BLaER1 (cell line): Measurements from ENCODE around the gene GFOD2.
"Not testable (repeated sequence)": the region's sequence is repeated elsewhere in the genome, so short reads cannot be mapped to it uniquely, and the experiment has no call there.

Source experiments
- H3K27ac ChIP-seq: shearing (Covaris generic); formaldehyde crosslinking; 2 replicates; pipeline ENCODE4 v1.8.1; 2022
- H3K27me3 ChIP-seq: shearing (Covaris generic); formaldehyde crosslinking; 2 replicates; pipeline ENCODE4 v1.8.1; 2022
- H3K36me3 ChIP-seq: shearing (Covaris generic); formaldehyde crosslinking; 2 replicates; pipeline ENCODE4 v1.8.1; 2022
- H3K4me1 ChIP-seq: shearing (Covaris generic); formaldehyde crosslinking; 2 replicates; pipeline ENCODE4 v1.8.1; 2022
- H3K4me2 ChIP-seq: shearing (Covaris generic); formaldehyde crosslinking; 2 replicates; pipeline ENCODE4 v1.8.1; 2022
- H3K4me3 ChIP-seq: shearing (Covaris generic); formaldehyde crosslinking; 2 replicates; pipeline ENCODE4 v1.8.1; 2022
- H3K9ac ChIP-seq: shearing (Covaris generic); formaldehyde crosslinking; 2 replicates; pipeline ENCODE4 v1.8.1; 2022
- H3K9me3 ChIP-seq: shearing (Covaris generic); formaldehyde crosslinking; 2 replicates; pipeline ENCODE4 v1.8.1; 2022
- H4K20me1 ChIP-seq: shearing (Covaris generic); formaldehyde crosslinking; 2 replicates; pipeline ENCODE4 v1.8.1; 2022
- Cebpa-rat ChIP-seq: shearing (Covaris generic); IDR thresholded peaks from 2 replicates; pipeline ENCODE4 v1.8.1; 2022

GFOD2 gene

GRCh38 chr16:67758006-67758405 is 38.9 kb upstream of the GFOD2 start:
- H3K27ac ChIP-seq, result no peak overlapping the region
- peaks cover 77% of the 10 kb centered on the region for H4K20me1 ChIP-seq
- H3K4me1 ChIP-seq, result peaks cover 25% of the 10 kb centered on the region
- no peak overlapping the region for H3K9ac ChIP-seq
- H3K9me3 ChIP-seq, result no peaks in the 10 kb centered on the region
- TF ChIP-seq Cebpa-rat, result no peak
- no peak overlapping the region for H3K4me3 ChIP-seq
- no peaks in the 10 kb centered on the region for H3K27me3 ChIP-seq
- no peak overlapping the region for H3K4me2 ChIP-seq
- peaks cover 76% of the 10 kb centered on the region for H3K36me3 ChIP-seq

DNA sequence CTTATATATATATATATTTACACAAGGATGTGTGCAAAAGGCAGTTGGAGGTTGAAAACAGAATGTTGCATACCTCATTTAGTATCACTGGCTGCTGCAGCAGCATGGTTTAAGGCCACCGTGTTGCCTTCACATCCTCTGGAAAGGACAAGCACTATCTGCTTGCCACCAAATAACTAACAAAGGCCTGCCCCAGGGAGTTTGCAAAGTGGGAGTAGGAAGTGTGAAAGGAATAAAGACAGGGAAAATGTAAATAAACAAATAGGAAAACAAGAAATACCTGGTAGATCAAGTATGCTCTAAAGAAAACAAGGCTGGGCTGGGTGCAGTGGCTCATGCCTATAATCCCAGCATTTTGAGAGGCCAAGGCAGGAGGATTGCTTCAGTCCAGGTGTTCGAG is 33.5 kb upstream of the GFOD2 start:
- Histone ChIP-seq H3K4me1 (peaks cover 10% of the 10 kb centered on the region), H3K4me2 (no peak overlapping the region), H3K9ac (no peak overlapping the region), H3K36me3 (peaks cover 55% of the 10 kb centered on the region), H3K27me3 (no peaks in the 10 kb centered on the region), H4K20me1 (peaks cover 46% of the 10 kb centered on the region), H3K27ac (no peak overlapping the region), H3K4me3 (no peak overlapping the region), H3K9me3 (no peaks in the 10 kb centered on the region)
- no peak for TF ChIP-seq Cebpa-rat

GRCh38 chr16:67751331-67751730 is 32.2 kb upstream of the GFOD2 start:
- Histone ChIP-seq H3K36me3 (peaks cover 47% of the 10 kb centered on the region), H4K20me1 (peaks cover 37% of the 10 kb centered on the region)
- H3K9ac ChIP-seq, H3K9me3 ChIP-seq, H3K4me3 ChIP-seq, H3K27ac ChIP-seq, H3K27me3 ChIP-seq, H3K4me2 ChIP-seq, H3K4me1 ChIP-seq: not testable (repeated sequence)

DNA sequence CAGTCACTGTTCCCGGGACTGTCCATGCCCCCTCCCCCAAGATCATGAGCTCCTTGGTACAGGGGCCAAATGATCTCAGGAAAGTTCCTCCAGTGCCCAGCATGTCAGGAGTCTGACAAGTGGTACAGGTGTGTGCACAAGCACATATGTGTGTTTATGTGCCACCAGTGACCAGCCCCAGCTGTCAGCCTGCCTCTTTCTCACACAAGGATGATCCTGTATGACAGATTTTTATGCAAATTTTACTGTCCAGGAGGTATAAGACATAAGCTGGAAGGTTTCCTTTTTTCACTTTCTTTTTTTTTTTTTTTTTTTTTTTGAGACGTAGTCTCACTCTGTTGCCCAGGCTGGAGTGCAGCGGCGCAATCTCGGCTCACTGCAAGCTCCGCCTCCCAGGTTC is 31.4 kb upstream of the GFOD2 start:
- H3K4me2 ChIP-seq, result no peak overlapping the region
- H3K9ac ChIP-seq, result no peak overlapping the region
- no peaks in the 10 kb centered on the region for H3K27me3 ChIP-seq
- H3K4me3 ChIP-seq, result no peak overlapping the region
- no peak for TF ChIP-seq Cebpa-rat
- H3K4me1 ChIP-seq, result no peaks in the 10 kb centered on the region
- H3K27ac ChIP-seq, result no peak overlapping the region
- no peaks in the 10 kb centered on the region for H3K9me3 ChIP-seq
- peaks cover 29% of the 10 kb centered on the region for H4K20me1 ChIP-seq
- H3K36me3 ChIP-seq, result peaks cover 46% of the 10 kb centered on the region

GRCh38 chr16:67749436-67750078 is 30.4 kb upstream of the GFOD2 start:
- Histone ChIP-seq H3K9me3 (no peaks in the 10 kb centered on the region), H3K4me2 (no peak overlapping the region), H3K27me3 (no peaks in the 10 kb centered on the region), H3K4me1 (no peaks in the 10 kb centered on the region), H3K36me3 (peaks cover 46% of the 10 kb centered on the region), H3K4me3 (no peak overlapping the region), H3K9ac (no peak overlapping the region), H3K27ac (no peak overlapping the region), H4K20me1 (peaks cover 25% of the 10 kb centered on the region)
- TF ChIP-seq Cebpa-rat, result no peak

DNA sequence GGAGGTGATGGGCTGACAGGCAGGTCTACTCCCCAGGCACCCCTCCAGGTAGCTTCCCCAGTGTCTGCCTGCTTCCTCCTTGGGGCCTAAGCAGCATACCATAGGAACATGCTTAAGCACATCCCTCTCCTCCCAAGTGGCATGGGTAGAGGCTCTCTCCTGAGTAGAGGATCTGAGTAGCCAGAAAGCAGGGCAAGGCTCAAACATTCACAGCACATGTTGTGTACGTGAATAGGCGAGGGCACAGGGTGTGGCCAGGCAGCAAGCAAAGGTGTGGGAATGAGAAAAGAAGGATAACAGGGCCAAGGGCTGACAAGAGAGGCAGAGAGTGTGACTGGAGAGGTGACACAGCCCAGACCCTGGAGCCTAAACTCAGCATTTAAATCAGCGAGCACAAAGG is 29.7 kb upstream of the GFOD2 start:
- no peaks in the 10 kb centered on the region for H3K27me3 ChIP-seq
- H3K27ac ChIP-seq, result no peak overlapping the region
- no peak for TF ChIP-seq Cebpa-rat
- H3K36me3 ChIP-seq, result peaks cover 46% of the 10 kb centered on the region
- no peaks in the 10 kb centered on the region for H3K4me1 ChIP-seq
- no peak overlapping the region for H3K4me2 ChIP-seq
- H3K4me3 ChIP-seq, result no peak overlapping the region
- H3K9me3 ChIP-seq, result no peaks in the 10 kb centered on the region
- peaks cover 25% of the 10 kb centered on the region for H4K20me1 ChIP-seq
- no peak overlapping the region for H3K9ac ChIP-seq

DNA sequence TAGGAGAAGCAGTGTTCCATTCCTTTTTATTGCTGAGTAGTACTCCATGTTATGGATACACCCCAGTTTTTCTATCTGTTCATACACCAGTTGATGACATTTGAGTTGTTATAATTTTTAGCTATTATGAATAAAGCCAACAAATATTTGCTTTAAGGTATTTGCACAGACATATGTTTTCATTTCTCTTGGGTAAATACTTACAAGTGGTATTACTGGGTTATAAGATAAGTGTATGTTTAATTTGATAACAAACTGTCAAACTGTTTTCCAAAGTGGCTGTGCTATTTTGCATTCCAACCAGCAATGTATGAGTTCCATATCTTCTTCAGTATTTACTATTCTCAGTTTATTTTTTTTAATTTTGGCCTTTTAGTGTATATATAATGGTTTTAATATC is 27.7 kb upstream of the GFOD2 start:
- H3K9me3 ChIP-seq, result no peaks in the 10 kb centered on the region
- H3K4me1 ChIP-seq, result no peaks in the 10 kb centered on the region
- no peak overlapping the region for H3K9ac ChIP-seq
- peaks cover 49% of the 10 kb centered on the region for H3K36me3 ChIP-seq
- no peak for TF ChIP-seq Cebpa-rat
- H4K20me1 ChIP-seq, result peaks cover 40% of the 10 kb centered on the region
- H3K4me3 ChIP-seq, result no peak overlapping the region
- no peak overlapping the region for H3K27ac ChIP-seq
- no peaks in the 10 kb centered on the region for H3K27me3 ChIP-seq
- H3K4me2 ChIP-seq, result no peak overlapping the region

GRCh38 chr16:67741118-67741517 is 22.0 kb upstream of the GFOD2 start:
- no peak overlapping the region for H3K9ac ChIP-seq
- no peak overlapping the region for H3K4me2 ChIP-seq
- no peaks in the 10 kb centered on the region for H3K27me3 ChIP-seq
- H3K9me3 ChIP-seq, result no peaks in the 10 kb centered on the region
- no peak overlapping the region for H3K4me3 ChIP-seq
- TF ChIP-seq Cebpa-rat, result no peak
- peaks cover 84% of the 10 kb centered on the region for H3K36me3 ChIP-seq
- H3K4me1 ChIP-seq, result no peaks in the 10 kb centered on the region
- no peak overlapping the region for H3K27ac ChIP-seq
- 0 out of 2 replicates have a peak, but pooled peaks cover 24% of the 10 kb centered on the region for H4K20me1 ChIP-seq

DNA sequence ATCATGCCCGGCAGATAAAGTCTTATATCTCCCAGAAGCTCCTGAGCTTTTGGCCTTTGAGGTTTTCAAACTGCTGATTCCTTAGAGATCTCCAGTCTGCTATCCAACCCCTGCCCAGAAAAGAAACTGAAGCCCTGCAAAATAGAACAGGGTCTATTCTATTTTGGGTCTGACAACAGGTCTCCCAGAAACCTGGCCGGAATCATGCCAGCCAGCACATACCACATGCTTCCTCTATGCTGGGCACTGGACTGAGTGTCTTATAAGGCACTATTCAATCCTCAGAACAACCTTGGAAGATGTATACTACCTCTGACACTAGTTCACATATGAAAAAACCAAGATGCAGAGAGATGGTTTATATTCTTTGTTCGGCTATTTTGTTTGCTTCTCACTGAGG is 21.3 kb upstream of the GFOD2 start:
- 0 out of 2 replicates have a peak, but pooled peaks cover 24% of the 10 kb centered on the region for H4K20me1 ChIP-seq
- no peaks in the 10 kb centered on the region for H3K4me1 ChIP-seq
- no peak for TF ChIP-seq Cebpa-rat
- H3K4me2 ChIP-seq, result no peak overlapping the region
- no peaks in the 10 kb centered on the region for H3K27me3 ChIP-seq
- H3K27ac ChIP-seq, result no peak overlapping the region
- peaks cover 85% of the 10 kb centered on the region for H3K36me3 ChIP-seq
- no peaks in the 10 kb centered on the region for H3K9me3 ChIP-seq
- no peak overlapping the region for H3K9ac ChIP-seq
- no peak overlapping the region for H3K4me3 ChIP-seq

GRCh38 chr16:67736858-67737257 is 17.7 kb upstream of the GFOD2 start:
- H3K9me3 ChIP-seq, result no peaks in the 10 kb centered on the region
- no peaks in the 10 kb centered on the region for H3K4me1 ChIP-seq
- peaks cover 90% of the 10 kb centered on the region for H3K36me3 ChIP-seq
- no peak overlapping the region for H3K9ac ChIP-seq
- H4K20me1 ChIP-seq, result 0 out of 2 replicates have a peak, but pooled peaks cover 9% of the 10 kb centered on the region
- H3K4me3 ChIP-seq, result no peak overlapping the region
- no peak for TF ChIP-seq Cebpa-rat
- no peaks in the 10 kb centered on the region for H3K27me3 ChIP-seq
- no peak overlapping the region for H3K4me2 ChIP-seq
- H3K27ac ChIP-seq, result no peak overlapping the region

GRCh38 chr16:67734731-67735201 is 15.7 kb upstream of the GFOD2 start:
- no peak overlapping the region for H3K27ac ChIP-seq
- H3K9me3 ChIP-seq, result no peaks in the 10 kb centered on the region
- no peaks in the 10 kb centered on the region for H4K20me1 ChIP-seq
- H3K27me3 ChIP-seq, result no peaks in the 10 kb centered on the region
- H3K4me3 ChIP-seq, result no peak overlapping the region
- no peaks in the 10 kb centered on the region for H3K4me1 ChIP-seq
- peaks cover 90% of the 10 kb centered on the region for H3K36me3 ChIP-seq
- H3K9ac ChIP-seq, result no peak overlapping the region
- TF ChIP-seq Cebpa-rat, result no peak
- H3K4me2 ChIP-seq, result no peak overlapping the region
